IPS DF 4.7 (cell line): ENCODE measurements around the gene MED23.

Source experiments
- DNase-seq: peaks from one replicate; pipeline ENCODE4 v3.0.0-alpha.2; 2013; ENCODE audit warnings: low spot score; ENCODE audit errors: extremely low read depth

Gene MED23

GRCh38 chr6:131627724-131628682 is at the start of gene MED23:
Gene MED23, minus strand, starts transcription at chr6:131628242. Its CDS starts 193 bp downstream, at chr6:131628049.
- DNase-seq = peak; percentile 81

GRCh38 chr6:131673184-131673583 is 45.1 kb upstream of the MED23 start:
- DNase-seq = no peak

GRCh38 chr6:131669891-131670290 is 41.8 kb upstream of the MED23 start:
- DNase-seq = no peak

- DNase-seq = no peak
Observed at GRCh38 chr6:131663578-131664165, 35.6 kb upstream of the MED23 start.

GRCh38 chr6:131660195-131660594 is 32.2 kb upstream of the MED23 start:
- no peak for DNase-seq

- no peak for DNase-seq
Observed at GRCh38 chr6:131658287-131658686, 30.2 kb upstream of the MED23 start.

GRCh38 chr6:131657630-131658111 is 29.6 kb upstream of the MED23 start:
- no peak for DNase-seq

GRCh38 chr6:131657222-131657621 is 29.2 kb upstream of the MED23 start:
- no peak for DNase-seq

- DNase-seq = no peak
Observed at GRCh38 chr6:131656667-131657066, 28.6 kb upstream of the MED23 start.

- DNase-seq = no peak
Observed at GRCh38 chr6:131655951-131656350, 27.9 kb upstream of the MED23 start.

GRCh38 chr6:131655387-131655786 is 27.3 kb upstream of the MED23 start:
- DNase-seq = no peak

- no peak for DNase-seq
Observed at GRCh38 chr6:131654326-131654725, 26.3 kb upstream of the MED23 start.

GRCh38 chr6:131652472-131652871 is 24.4 kb upstream of the MED23 start:
- DNase-seq = no peak

GRCh38 chr6:131651782-131652181 is 23.7 kb upstream of the MED23 start:
- DNase-seq = no peak

GRCh38 chr6:131646249-131646670 is 18.2 kb upstream of the MED23 start:
- DNase-seq = no peak

- DNase-seq = no peak
Observed at GRCh38 chr6:131645846-131646245, 17.8 kb upstream of the MED23 start.

- no peak for DNase-seq
Observed at GRCh38 chr6:131644921-131645320, 16.9 kb upstream of the MED23 start.

- DNase-seq = no peak
Observed at GRCh38 chr6:131643855-131644460, 15.9 kb upstream of the MED23 start.

GRCh38 chr6:131642987-131643611 is 15.1 kb upstream of the MED23 start:
- DNase-seq = no peak

- DNase-seq = no peak
Observed at GRCh38 chr6:131642565-131642964, 14.5 kb upstream of the MED23 start.

GRCh38 chr6:131641554-131641953 is 13.5 kb upstream of the MED23 start:
- DNase-seq = no peak

GRCh38 chr6:131640576-131640975 is 12.5 kb upstream of the MED23 start:
- DNase-seq = no peak
